Fibroblast of the aortic adventitia (primary cell): ENCODE results near the gene RPTN. TPM values are rescaled to one million over a fixed set of nuclear protein-coding genes. Genes with fewer than 3 reads are reported as not detected.
A peak's percentile ranks its signal among the peaks of the same experiment; 100 is the strongest.

Source experiments
- DNase-seq: peaks from one replicate; pipeline ENCODE4 v3.0.0-alpha.2; 2010; ENCODE audit warnings: low read depth
- H3K4me3 ChIP-seq: 2 replicates; pipeline ENCODE4 v1.5.1; 2011; ENCODE audit warnings: low read depth, mild to moderate bottlenecking, control low read depth, low read length, moderate library complexity
- total RNA-seq: library from RNA; depleted of rRNA; stranded (reverse); fragments of >200 nt; gene quantifications from 2 replicates; pipeline ENCODE4 v1.2.3, GENCODE V29; 2012; ENCODE audit warnings: low replicate concordance
- TF ChIP-seq, protein P1 (sequence below): IDR thresholded peaks from 2 replicates; pipeline ENCODE4 v1.5.1; 2011; ENCODE audit warnings: mild to moderate bottlenecking, low read length, control low read depth, inconsistent platforms; ENCODE audit not compliant: insufficient read depth

Gene RPTN, protein sequence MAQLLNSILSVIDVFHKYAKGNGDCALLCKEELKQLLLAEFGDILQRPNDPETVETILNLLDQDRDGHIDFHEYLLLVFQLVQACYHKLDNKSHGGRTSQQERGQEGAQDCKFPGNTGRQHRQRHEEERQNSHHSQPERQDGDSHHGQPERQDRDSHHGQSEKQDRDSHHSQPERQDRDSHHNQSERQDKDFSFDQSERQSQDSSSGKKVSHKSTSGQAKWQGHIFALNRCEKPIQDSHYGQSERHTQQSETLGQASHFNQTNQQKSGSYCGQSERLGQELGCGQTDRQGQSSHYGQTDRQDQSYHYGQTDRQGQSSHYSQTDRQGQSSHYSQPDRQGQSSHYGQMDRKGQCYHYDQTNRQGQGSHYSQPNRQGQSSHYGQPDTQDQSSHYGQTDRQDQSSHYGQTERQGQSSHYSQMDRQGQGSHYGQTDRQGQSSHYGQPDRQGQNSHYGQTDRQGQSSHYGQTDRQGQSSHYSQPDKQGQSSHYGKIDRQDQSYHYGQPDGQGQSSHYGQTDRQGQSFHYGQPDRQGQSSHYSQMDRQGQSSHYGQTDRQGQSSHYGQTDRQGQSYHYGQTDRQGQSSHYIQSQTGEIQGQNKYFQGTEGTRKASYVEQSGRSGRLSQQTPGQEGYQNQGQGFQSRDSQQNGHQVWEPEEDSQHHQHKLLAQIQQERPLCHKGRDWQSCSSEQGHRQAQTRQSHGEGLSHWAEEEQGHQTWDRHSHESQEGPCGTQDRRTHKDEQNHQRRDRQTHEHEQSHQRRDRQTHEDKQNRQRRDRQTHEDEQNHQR
- not detected in 2 replicates for total RNA-seq

DNA sequence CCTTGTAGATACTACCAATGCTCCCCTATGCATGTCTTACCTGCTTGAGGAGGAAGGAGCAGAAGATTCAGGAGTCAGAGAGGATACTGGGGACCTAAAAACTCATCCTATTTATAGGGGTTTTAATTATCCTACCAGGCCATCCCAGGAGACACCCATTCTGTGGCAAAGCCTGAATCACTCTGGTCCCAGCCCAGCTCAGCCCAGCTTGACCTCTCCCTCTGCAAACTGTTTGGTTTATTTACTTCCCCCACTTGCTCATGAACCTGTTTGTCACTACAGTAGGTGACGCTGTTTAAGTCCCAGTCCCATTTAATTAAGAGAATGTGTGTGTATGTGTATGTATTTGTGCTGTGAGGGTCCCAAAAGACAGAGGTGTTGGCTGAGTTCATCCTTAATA lies at the start of gene RPTN:
RPTN (minus strand) TSS at position 85 of the 400 bp plus-strand sequence. CDS start 1,339 bp downstream, outside the sequence.
- DNase-seq: no peak
- TF ChIP-seq, protein P1, sequence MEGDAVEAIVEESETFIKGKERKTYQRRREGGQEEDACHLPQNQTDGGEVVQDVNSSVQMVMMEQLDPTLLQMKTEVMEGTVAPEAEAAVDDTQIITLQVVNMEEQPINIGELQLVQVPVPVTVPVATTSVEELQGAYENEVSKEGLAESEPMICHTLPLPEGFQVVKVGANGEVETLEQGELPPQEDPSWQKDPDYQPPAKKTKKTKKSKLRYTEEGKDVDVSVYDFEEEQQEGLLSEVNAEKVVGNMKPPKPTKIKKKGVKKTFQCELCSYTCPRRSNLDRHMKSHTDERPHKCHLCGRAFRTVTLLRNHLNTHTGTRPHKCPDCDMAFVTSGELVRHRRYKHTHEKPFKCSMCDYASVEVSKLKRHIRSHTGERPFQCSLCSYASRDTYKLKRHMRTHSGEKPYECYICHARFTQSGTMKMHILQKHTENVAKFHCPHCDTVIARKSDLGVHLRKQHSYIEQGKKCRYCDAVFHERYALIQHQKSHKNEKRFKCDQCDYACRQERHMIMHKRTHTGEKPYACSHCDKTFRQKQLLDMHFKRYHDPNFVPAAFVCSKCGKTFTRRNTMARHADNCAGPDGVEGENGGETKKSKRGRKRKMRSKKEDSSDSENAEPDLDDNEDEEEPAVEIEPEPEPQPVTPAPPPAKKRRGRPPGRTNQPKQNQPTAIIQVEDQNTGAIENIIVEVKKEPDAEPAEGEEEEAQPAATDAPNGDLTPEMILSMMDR: no peak
- no peak within 1 kb of the TSS for H3K4me3 ChIP-seq

DNA sequence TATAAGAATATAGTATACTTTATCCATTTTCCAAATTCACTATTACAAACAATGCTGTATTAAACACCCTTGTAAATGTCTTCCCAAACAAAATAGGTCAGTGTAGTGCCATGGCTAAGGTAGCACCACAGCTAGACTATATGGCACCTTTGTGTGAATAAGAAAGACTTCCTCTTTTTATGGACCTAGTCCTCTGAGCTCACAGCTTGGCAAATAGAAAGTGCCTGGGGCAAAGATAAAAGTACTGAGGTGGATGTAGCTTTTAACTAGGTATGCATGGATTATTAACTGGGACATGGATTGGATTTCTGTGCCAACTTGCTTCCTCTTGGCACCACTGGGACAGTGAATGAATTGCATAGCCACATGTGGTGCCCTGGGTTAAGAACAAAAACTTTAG lies 40.0 kb upstream of the RPTN start:
- TF ChIP-seq, protein P1: no peak
- DNase-seq: no peak
- no peak overlapping the region for H3K4me3 ChIP-seq

DNA sequence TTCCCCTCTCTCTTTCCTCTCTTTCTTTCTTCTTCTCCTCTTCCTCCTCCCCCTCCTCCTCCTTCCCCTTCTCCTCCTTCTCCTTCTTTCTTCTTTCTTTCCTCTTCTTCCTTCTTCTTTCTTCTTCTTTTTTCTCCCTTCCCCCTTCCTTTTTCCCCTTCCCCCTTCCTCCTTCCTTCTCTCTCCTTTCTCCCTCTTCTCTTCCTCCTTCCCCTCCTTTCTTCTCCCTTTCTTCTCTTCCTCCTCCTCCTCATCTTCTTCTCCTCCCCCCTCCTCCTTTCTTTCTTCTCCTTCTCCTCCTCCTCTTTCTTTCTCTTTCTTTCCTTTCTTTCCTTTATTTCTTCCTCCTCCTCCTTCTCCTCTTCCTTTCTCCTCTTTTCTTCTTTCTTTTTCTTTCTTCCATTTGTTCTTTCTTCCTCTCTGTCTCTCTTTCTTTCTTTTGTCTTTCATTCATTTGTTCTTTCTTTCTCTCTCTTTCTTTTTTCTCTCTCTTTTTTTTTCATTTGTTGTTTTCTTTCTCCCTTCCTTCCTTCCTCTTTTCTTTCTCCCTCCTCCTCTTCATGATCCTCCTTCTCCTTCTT lies 38.4 kb upstream of the RPTN start:
- TF ChIP-seq, protein P1: no peak
- H3K4me3 ChIP-seq: no peak overlapping the region
- DNase-seq: no peak

DNA sequence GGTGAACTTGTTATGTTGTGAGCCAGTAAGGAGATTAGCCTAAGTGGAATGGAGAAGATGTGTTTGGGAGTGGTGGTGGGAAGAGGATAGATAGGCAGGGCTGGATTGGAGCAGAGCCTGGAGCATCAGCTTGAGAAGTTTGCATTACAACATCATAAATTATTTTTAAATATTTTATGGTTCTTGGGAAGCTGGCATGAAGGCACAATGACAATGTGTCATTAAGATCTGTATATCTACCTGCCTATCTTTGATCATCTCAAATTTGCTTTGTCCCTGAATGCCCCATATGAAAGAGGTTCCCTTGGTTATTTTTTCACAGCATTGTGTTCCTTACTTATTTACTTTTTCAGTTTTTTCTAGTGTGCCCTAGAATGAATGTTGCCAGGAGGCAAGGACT lies 32.7 kb upstream of the RPTN start:
- no peak for DNase-seq
- TF ChIP-seq, protein P1: no peak
- H3K4me3 ChIP-seq: no peak overlapping the region

DNA sequence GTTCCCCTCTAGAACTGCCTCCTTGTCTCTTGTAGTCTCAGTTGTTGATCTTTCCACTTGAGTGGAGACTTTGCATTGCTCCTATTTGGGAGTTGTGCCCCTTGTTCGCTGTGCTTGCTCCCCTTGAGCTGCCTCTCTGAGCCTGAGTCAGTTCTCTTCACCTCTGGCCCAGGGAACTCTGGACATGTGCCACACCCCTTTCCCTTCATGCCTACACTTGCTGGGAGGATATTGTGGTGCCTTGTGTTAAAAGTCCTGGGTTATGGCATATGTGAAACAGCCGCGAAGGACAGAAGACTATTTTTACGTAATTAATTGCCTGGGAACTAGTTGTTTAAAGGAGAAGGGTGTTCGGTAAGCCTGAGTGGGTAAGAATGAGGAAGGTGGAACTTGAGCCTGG lies 32.2 kb upstream of the RPTN start:
- H3K4me3 ChIP-seq: no peak overlapping the region
- DNase-seq: no peak
- TF ChIP-seq, protein P1: no peak

DNA sequence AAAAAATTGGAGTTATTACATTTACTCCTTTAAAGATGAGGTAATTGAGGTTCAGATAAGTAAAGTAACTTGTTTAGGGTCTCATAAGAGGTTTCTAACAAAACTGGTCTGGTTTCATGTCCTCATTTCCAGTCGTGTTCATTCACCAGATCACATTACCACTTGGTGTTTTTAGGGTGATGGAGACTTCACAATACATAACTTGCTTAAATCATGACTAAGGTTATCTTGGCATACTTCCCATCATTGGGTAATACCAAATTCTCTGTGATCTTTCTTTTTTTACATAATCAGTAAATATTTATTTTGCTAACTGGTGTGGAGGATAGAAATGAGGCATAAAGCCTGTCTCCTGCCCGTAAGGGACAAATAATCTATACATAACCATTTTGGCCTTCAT lies 31.6 kb upstream of the RPTN start:
- no peak overlapping the region for H3K4me3 ChIP-seq
- peak; percentile 68 for DNase-seq
- TF ChIP-seq, protein P1: no peak
